Activated CD4-positive, CD25-positive, alpha-beta regulatory T cell treated with anti-CD3 and anti-CD28 coated beads, Interleukin-2, amount 50 U/mL, for 24 hours (primary cell): ENCODE results near the gene RPS6KA5.
"Not testable (repeated sequence)": the region's sequence is repeated elsewhere in the genome, so short reads cannot be mapped to it uniquely, and the experiment has no call there.

Source experiments
- ATAC-seq, 2 donors: fragments of 150-1000 bp; cut with Tn5 transposase; one replicate each; pipeline ENCODE4 v1.10.0; 2021; ENCODE audit warnings: mild to moderate bottlenecking in 1 of 2, moderate library complexity in 1 of 2

The RPS6KA5 gene

GRCh38 chr14:90828642-90829487 lies 231.6 kb downstream of the RPS6KA5 start:
- ATAC-seq = peak; percentile 51 to 53

- ATAC-seq = peak; percentile 99
Observed at GRCh38 chr14:90827919-90828610, 232.4 kb downstream of the RPS6KA5 start.

GRCh38 chr14:90823542-90823941 lies 236.9 kb downstream of the RPS6KA5 start:
- ATAC-seq = not testable (repeated sequence)

GRCh38 chr14:90820958-90821357 lies 239.5 kb downstream of the RPS6KA5 start:
- peak; percentile 100 for ATAC-seq

- no peak for ATAC-seq
Observed at GRCh38 chr14:90819734-90820393, 240.6 kb downstream of the RPS6KA5 start.

GRCh38 chr14:90818715-90819114 lies 241.7 kb downstream of the RPS6KA5 start:
- ATAC-seq = no peak

- ATAC-seq = no peak
Observed at GRCh38 chr14:90816681-90817436, 243.6 kb downstream of the RPS6KA5 start.

- ATAC-seq = peak in 1 of 2 donors; percentile 18
Observed at GRCh38 chr14:90815822-90816662, 244.4 kb downstream of the RPS6KA5 start, which contains the start of gene TTC7B. Gene TTC7B, minus strand, starts transcription at chr14:90816430. Its CDS starts 135 bp downstream, at chr14:90816295.

GRCh38 chr14:90815572-90815821 lies 244.9 kb downstream of the RPS6KA5 start:
- ATAC-seq = no peak

GRCh38 chr14:90814806-90815571 lies 245.5 kb downstream of the RPS6KA5 start:
- ATAC-seq = no peak

GRCh38 chr14:90813442-90813841 lies 247.0 kb downstream of the RPS6KA5 start:
- no peak for ATAC-seq

GRCh38 chr14:90812109-90812508 lies 248.3 kb downstream of the RPS6KA5 start:
- no peak for ATAC-seq

GRCh38 chr14:90811641-90812040 lies 248.8 kb downstream of the RPS6KA5 start:
- ATAC-seq = no peak

- ATAC-seq = no peak
Observed at GRCh38 chr14:90810806-90811205, 249.6 kb downstream of the RPS6KA5 start.

GRCh38 chr14:90809530-90810312 lies 250.7 kb downstream of the RPS6KA5 start:
- ATAC-seq = no peak

GRCh38 chr14:90808759-90809529 lies 251.5 kb downstream of the RPS6KA5 start:
- ATAC-seq = no peak

- ATAC-seq = no peak
Observed at GRCh38 chr14:90807060-90807459, 253.4 kb downstream of the RPS6KA5 start.

GRCh38 chr14:90805662-90806540 lies 254.5 kb downstream of the RPS6KA5 start:
- no peak for ATAC-seq

- no peak for ATAC-seq
Observed at GRCh38 chr14:90805084-90805391, 255.4 kb downstream of the RPS6KA5 start.
